OCI-LY1 (cell line): ENCODE results near the gene POU2AF1.

Source experiments
- CTCF ChIP-seq: fragments of 200-600 bp; sonication (generic), shearing (Covaris generic); IDR thresholded peaks from 2 replicates; pipeline ENCODE4 v1.5.1; 2017; ENCODE audit warnings: mild to moderate bottlenecking, antibody characterized with exemption, low read length, moderate library complexity, mixed read lengths
- EZH2 ChIP-seq: fragments of 200-600 bp; sonication (generic), shearing (Covaris generic); IDR thresholded peaks from 2 replicates; pipeline ENCODE4 v1.8.0; 2017; ENCODE audit warnings: borderline replicate concordance, mixed run types, mild to moderate bottlenecking, antibody characterized with exemption, low read length, moderate library complexity, mixed read lengths

DNA sequence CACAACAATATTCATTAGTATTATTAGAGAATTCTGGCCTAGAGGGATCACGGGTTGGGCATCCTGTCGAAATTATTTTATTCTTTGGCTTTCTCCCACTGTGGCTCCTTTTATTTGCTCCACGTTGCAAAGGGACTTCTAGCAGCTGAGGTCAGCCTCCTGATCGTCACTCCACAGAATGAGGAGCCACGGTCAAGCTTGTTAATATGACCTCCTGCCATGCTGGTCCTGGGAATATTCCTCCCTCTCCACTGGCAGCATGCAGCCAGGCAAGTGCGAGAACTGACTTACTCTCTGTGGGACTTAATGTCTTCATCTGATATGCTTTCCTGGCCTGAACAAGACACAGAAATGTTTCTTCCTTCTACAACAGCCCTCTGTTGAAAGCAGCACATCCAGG lies 59.8 kb downstream of the POU2AF1 start:
- no peak for TF ChIP-seq CTCF
- TF ChIP-seq EZH2: no peak
